OCI-LY3 (cell line): ENCODE data around the gene USP19.

ENCODE experiments used
- CTCF ChIP-seq: fragments of 200-600, 300-600 bp; sonication (generic); IDR thresholded peaks from 2 replicates; pipeline ENCODE4 v1.5.1; 2014; ENCODE audit warnings: antibody characterized with exemption, low read length, low read depth
- EZH2phosphoT487 ChIP-seq: fragments of 200-600 bp; shearing (Covaris generic); IDR thresholded peaks from 2 replicates; pipeline ENCODE4 v1.6.1; 2018; ENCODE audit warnings: antibody characterized with exemption, mixed run types, low read depth

- no peak for TF ChIP-seq CTCF
- TF ChIP-seq EZH2phosphoT487, result no peak
These were observed 44.0 kb downstream of the USP19 start for GRCh38 chr3:49076646-49077045.
